ENCODE results near the gene PTPRG. TPM values are rescaled to one million over a fixed set of nuclear protein-coding genes. Genes with fewer than 3 reads are reported as not detected.

Gene PTPRG
- total and polyA plus RNA-seq, 10 of the 15 experiments (the other 5 are each of a cell fraction or from before 2014, with no cell fraction given): 0.29 to 20.7 (median 1.4) TPM

- intact Hi-C loops (cut with micrococcal nuclease; ENCODE audit: unreplicated experiment): no loop called here
- FAIRE-seq: no peak
- no peak for TF ChIP-seq ZNF24 (IDR thresholded peaks at IDR 0.05)
- TF ChIP-seq ZNF592 (IDR thresholded peaks at IDR 0.05): no peak
- no peak for TF ChIP-seq RUNX3 (IDR thresholded peaks at IDR 0.05; ENCODE audit: low read length)
- TF ChIP-seq CEBPZ (IDR thresholded peaks at IDR 0.05; ENCODE audit: low read depth, low read length): no peak
- TF ChIP-seq SMARCA5 (IDR thresholded peaks at IDR 0.05): no peak
- TF ChIP-seq NFYB (IDR thresholded peaks at IDR 0.05; ENCODE audit: insufficient read depth, low read depth, low read length): no peak
- no peak for TF ChIP-seq POLR2AphosphoS5 (IDR thresholded peaks at IDR 0.05; ENCODE audit: low read length)
- no peak for TF ChIP-seq ZNF384 (IDR thresholded peaks at IDR 0.05; ENCODE audit: borderline replicate concordance, low read depth, low read length)
- TF ChIP-seq SIN3A (IDR thresholded peaks at IDR 0.05; ENCODE audit: low read depth, low read length): no peak
- TF ChIP-seq ZBTB11 (CRISPR knock-in tag; IDR thresholded peaks at IDR 0.05): no peak
- no peak for TF ChIP-seq GATAD2B (conservative IDR thresholded peaks at IDR 0.05; ENCODE audit: low read depth)
- TF ChIP-seq CEBPB (IDR thresholded peaks at IDR 0.05; ENCODE audit: borderline replicate concordance in 1 of 2, low read depth in 2 of 2, low read length in 2 of 2): no peak
- no peak for TF ChIP-seq RB1 (IDR thresholded peaks at IDR 0.05; ENCODE audit: borderline replicate concordance)
These were observed 18.3 kb downstream of the PTPRG start for GRCh38 chr3:61579685-61580084.

More at GRCh38 chr3:61579685-61580084, 18.3 kb downstream of the PTPRG start:
- Histone ChIP-seq H3K4me3 (no peak overlapping the region), H3K79me2 (ENCODE audit: control insufficient read depth, insufficient read depth, low read length) (no peaks in the 10 kb centered on the region), H4K20me1 (ENCODE audit: control insufficient read depth, insufficient read depth) (no peaks in the 10 kb centered on the region), H3K9me3 (replicated peaks; ENCODE audit: control insufficient read depth, insufficient read depth, low read length) (no peaks in the 10 kb centered on the region), H3K9ac (ENCODE audit: control insufficient read depth, insufficient read depth, low read length) (no peak overlapping the region), H3K27ac (ENCODE audit: control insufficient read depth, insufficient read depth) (no peak overlapping the region), H3K27me3 (replicated peaks in 1 of 2; ENCODE audit: control insufficient read depth in 2 of 2, insufficient read depth in 2 of 2, low read length in 1 of 2) (peaks cover 0 to 4% of the 10 kb centered on the region in 2 experiments; a peak in 1 of 4 replicates), H3K4me2 (ENCODE audit: control insufficient read depth, insufficient read depth) (no peak overlapping the region), H2AFZ (ENCODE audit: control insufficient read depth, low read depth, low read length) (no peak overlapping the region), H3K4me1 (ENCODE audit: control insufficient read depth, insufficient read depth, low read length) (no peaks in the 10 kb centered on the region), H3K36me3 (ENCODE audit: control insufficient read depth in 2 of 2, insufficient read depth in 2 of 2, low read length in 1 of 2) (no peaks in the 10 kb centered on the region)
- 50% methylated on average over 4 of the region's 4 CpGs for WGBS (ENCODE audit: insufficient coverage, insufficient replicate concordance, low lambda C conversion rate, missing lambda C conversion rate)
- no peak for DNase-seq (ENCODE audit: low read depth, low spot score)
- CTCF ChIA-PET: interaction anchor here (1.0 to 5.2 kb wide), 6 partner anchors 9 to 357 kb away, joined by 3 to 51 read pairs (median 4); no protein-coding TSS in a partner anchor
- no peak for ATAC-seq
- POLR2A ChIA-PET: interaction anchor here (0.6 to 0.7 kb wide), 2 partner anchors 9 to 12 kb away, joined by 3 read pairs; no protein-coding TSS in a partner anchor
- RAD21 ChIA-PET (ENCODE audit: unreplicated experiment): interaction anchor here (0.7 to 4.2 kb wide), 3 partner anchors 9 to 15 kb away, joined by 3 to 29 read pairs (median 3); no protein-coding TSS in a partner anchor
- in situ Hi-C loops (cut with MboI): no loop called here
- SMC1A ChIA-PET (ENCODE audit: uncharacterized antibody, unreplicated experiment): interaction anchor here (0.8 to 4.9 kb wide), 7 partner anchors 8 to 277 kb away, joined by 3 to 52 read pairs (median 3); no protein-coding TSS in a partner anchor
- no TSS peak for BruUV-seq (replicated peaks)
